ENCODE results near the gene ARAP1.

- TF ChIP-seq CTCF (IDR thresholded peaks at IDR 0.05) (peak; percentile 95), EZH2phosphoT487 (IDR thresholded peaks at IDR 0.05) (no peak), EZH2 (IDR thresholded peaks at IDR 0.05) (no peak)
Observed at GRCh38 chr11:72683782-72684200, 68.4 kb downstream of the ARAP1 start.
